IMR-90 (cell line): ENCODE results near the gene DBH. TPM values are rescaled to one million over a fixed set of nuclear protein-coding genes. Genes with fewer than 3 reads are reported as not detected.

Experiments
- ATAC-seq: fragments of 200-7000 bp; cut with Tn5 transposase; 2 replicates; pipeline ENCODE4 v1.9.1; 2020; ENCODE audit warnings: low read depth, mild to moderate bottlenecking, moderate library complexity
- BruUV-seq: library from RNA; stranded (reverse); fragments of 400-500 nt; replicated peaks from 2 replicates; lab custom pipeline; 2021; lab: Mats Ljungman, UMichigan
- CTCF ChIA-PET: fragments of 300-600 bp; formaldehyde crosslinking; extraction: SDS; loops from one replicate; lab custom pipeline; 2021; ENCODE audit warnings: antibody characterized with exemption; lab: Yijun Ruan, JAX
- POLR2A ChIA-PET: fragments of 300-600 bp; sonication (Branson Sonifier 250); formaldehyde crosslinking; loops from one replicate; lab custom pipeline; 2022; ENCODE audit warnings: antibody characterized with exemption; ENCODE audit not compliant: unreplicated experiment; lab: Charles Lee
- DNase-seq: peaks from one replicate; pipeline ENCODE4 v3.0.0; 2013
- H2AFZ ChIP-seq: replicated peaks from 2 replicates; pipeline ENCODE3; 2013; ENCODE audit warnings: low read length, mild to moderate bottlenecking; ENCODE audit not compliant: poor library complexity
- H2AK5ac ChIP-seq: 2 replicates; pipeline ENCODE4 v1.6.1; 2013; ENCODE audit warnings: low read depth, low read length, inconsistent platforms
- H2AK9ac ChIP-seq: replicated peaks from 2 replicates; pipeline ENCODE3; 2013; ENCODE audit warnings: mild to moderate bottlenecking, low read depth, low read length, moderate library complexity; ENCODE audit not compliant: poor library complexity
- H2BK120ac ChIP-seq: 2 replicates; pipeline ENCODE4 v1.6.1; 2013; ENCODE audit warnings: low read depth, low read length, inconsistent platforms
- H2BK15ac ChIP-seq: 3 replicates; pipeline ENCODE4 v1.6.1; 2013; ENCODE audit warnings: low read depth, low read length, inconsistent platforms
- H2BK20ac ChIP-seq: 2 replicates; pipeline ENCODE4 v1.6.1; 2013; ENCODE audit warnings: low read depth, mild to moderate bottlenecking, inconsistent platforms, low read length, moderate library complexity
- H2BK5ac ChIP-seq: 2 replicates; pipeline ENCODE4 v1.6.1; 2013; ENCODE audit warnings: mild to moderate bottlenecking, low read depth, low read length, inconsistent platforms; ENCODE audit not compliant: poor library complexity, severe bottlenecking
- H3K14ac ChIP-seq: replicated peaks from 2 replicates; pipeline ENCODE4 v1.6.1; 2013; ENCODE audit warnings: low read depth, low read length, inconsistent platforms
- H3K18ac ChIP-seq: 2 replicates; pipeline ENCODE4 v1.6.1; 2013; ENCODE audit warnings: low read depth, low read length, control low read depth
- H3K23ac ChIP-seq: 2 replicates; pipeline ENCODE4 v1.6.1; 2013; ENCODE audit warnings: low read depth, low read length, inconsistent platforms
- H3K27ac ChIP-seq: 2 replicates; pipeline ENCODE4 v1.5.1; 2013; ENCODE audit warnings: mild to moderate bottlenecking, control low read depth, low read length; ENCODE audit not compliant: insufficient read depth
- H3K27me3 ChIP-seq: 2 replicates; pipeline ENCODE4 v1.6.1; 2013; ENCODE audit warnings: low read length; ENCODE audit not compliant: control insufficient read depth, insufficient read depth
- H3K36me3 ChIP-seq: 2 replicates; pipeline ENCODE4 v1.6.1; 2013; ENCODE audit warnings: low read length, mixed read lengths; ENCODE audit not compliant: control insufficient read depth, insufficient read depth
- H3K4ac ChIP-seq: 2 replicates; pipeline ENCODE4 v1.6.1; 2013; ENCODE audit warnings: low read depth, low read length, inconsistent platforms
- H3K4me1 ChIP-seq: 2 replicates; pipeline ENCODE4 v1.6.1; 2013; ENCODE audit warnings: low read length, mixed read lengths; ENCODE audit not compliant: control insufficient read depth, insufficient read depth
- H3K4me2 ChIP-seq: 2 replicates; pipeline ENCODE4 v1.6.1; 2013; ENCODE audit warnings: low read depth, mild to moderate bottlenecking, control low read depth, low read length, moderate library complexity
- H3K4me3 ChIP-seq: 2 replicates; pipeline ENCODE4 v1.5.1; 2013; ENCODE audit warnings: low read depth, mild to moderate bottlenecking, control low read depth, low read length, moderate library complexity; ENCODE audit not compliant: insufficient read depth
- H3K56ac ChIP-seq: 2 replicates; pipeline ENCODE4 v1.6.1; 2013; ENCODE audit warnings: low read length, inconsistent platforms; ENCODE audit not compliant: insufficient read depth; ENCODE audit errors: extremely low read depth
- H3K79me1 ChIP-seq, 2 experiments: 2 replicates each; pipeline ENCODE4 v1.6.1; 2013; ENCODE audit warnings: low read length in 2 of 2, inconsistent platforms in 1 of 2, low read depth in 1 of 2
- H3K9ac ChIP-seq: 2 replicates; pipeline ENCODE4 v1.6.1; 2013; ENCODE audit warnings: low read depth, low read length, control low read depth
- H3K9me1 ChIP-seq: 2 replicates; pipeline ENCODE4 v1.6.1; 2013; ENCODE audit warnings: low read length, inconsistent platforms; ENCODE audit not compliant: insufficient read depth
- H3K9me3 ChIP-seq: 2 replicates; pipeline ENCODE4 v1.6.1; 2013; ENCODE audit warnings: low read length; ENCODE audit not compliant: control insufficient read depth, insufficient read depth
- H4K20me1 ChIP-seq: 2 replicates; pipeline ENCODE4 v1.6.1; 2013; ENCODE audit warnings: low read length, inconsistent platforms; ENCODE audit not compliant: insufficient read depth
- H4K5ac ChIP-seq: 2 replicates; pipeline ENCODE4 v1.6.1; 2013; ENCODE audit warnings: mild to moderate bottlenecking, low read depth, low read length, control low read depth
- H4K8ac ChIP-seq, 2 experiments: 2 replicates each; pipeline ENCODE4 v1.6.1; 2013; ENCODE audit warnings: low read depth in 2 of 2, low read length in 2 of 2, control low read depth in 1 of 2, inconsistent platforms in 1 of 2
- H4K91ac ChIP-seq: 2 replicates; pipeline ENCODE4 v1.6.1; 2013; ENCODE audit warnings: low read depth, low read length, inconsistent platforms; ENCODE audit not compliant: insufficient read depth
- BHLHE40 ChIP-seq: fragments of 150-350 bp; IDR thresholded peaks from 2 replicates; pipeline ENCODE4 v1.6.1; 2016; ENCODE audit warnings: mild to moderate bottlenecking, low read depth, low read length
- CEBPB ChIP-seq: IDR thresholded peaks from 2 replicates; pipeline ENCODE4 v1.6.1; 2012; ENCODE audit warnings: low read depth, low read length, improper control_type of control experiment
- CHD1 ChIP-seq: IDR thresholded peaks from 2 replicates; pipeline ENCODE4 v1.6.1; 2012; ENCODE audit warnings: low read depth, low read length, improper control_type of control experiment
- FOS ChIP-seq: fragments of 150-350 bp; IDR thresholded peaks from 2 replicates; pipeline ENCODE4 v1.6.1; 2016; ENCODE audit warnings: low read depth, low read length
- MAFK ChIP-seq: IDR thresholded peaks from 2 replicates; pipeline ENCODE4 v1.6.1; 2012; ENCODE audit warnings: low read depth, low read length, improper control_type of control experiment
- MAZ ChIP-seq: IDR thresholded peaks from 2 replicates; pipeline ENCODE4 v1.6.1; 2012; ENCODE audit warnings: low read depth, mild to moderate bottlenecking, low read length, improper control_type of control experiment, moderate library complexity, borderline replicate concordance
- MXI1 ChIP-seq: IDR thresholded peaks from 2 replicates; pipeline ENCODE4 v1.6.1; 2012; ENCODE audit warnings: low read depth, mild to moderate bottlenecking, low read length, moderate library complexity, borderline replicate concordance
- NFE2L2 ChIP-seq: fragments of 150-350 bp; IDR thresholded peaks from 2 replicates; pipeline ENCODE4 v1.6.1; 2016; ENCODE audit warnings: low read depth, mild to moderate bottlenecking, low read length
- POLR2A ChIP-seq: IDR thresholded peaks from 2 replicates; pipeline ENCODE4 v1.6.1; 2012; ENCODE audit warnings: mild to moderate bottlenecking, low read depth, low read length
- RAD21 ChIP-seq: IDR thresholded peaks from 2 replicates; pipeline ENCODE4 v1.6.1; 2012; ENCODE audit warnings: low read length, improper control_type of control experiment
- RCOR1 ChIP-seq: IDR thresholded peaks from 2 replicates; pipeline ENCODE4 v1.6.1; 2012; ENCODE audit warnings: mild to moderate bottlenecking, low read length, improper control_type of control experiment; ENCODE audit not compliant: insufficient replicate concordance
- RFX5 ChIP-seq: IDR thresholded peaks from 2 replicates; pipeline ENCODE4 v1.8.0; 2012; ENCODE audit warnings: low read depth, mild to moderate bottlenecking, low read length, moderate library complexity
- SMC3 ChIP-seq: fragments of 150-350 bp; IDR thresholded peaks from 2 replicates; pipeline ENCODE4 v1.6.1; 2016; ENCODE audit warnings: low read depth, mild to moderate bottlenecking, antibody characterized with exemption, low read length, moderate library complexity
- WGBS, 2 experiments: methylation state at CpG; one replicate each; pipeline versions ENCODE4 v1.1.5 to v1.1.7; 2013; ENCODE audit warnings: missing lambda C conversion rate in 2 of 2; ENCODE audit not compliant: insufficient read length in 1 of 2; ENCODE audit errors: extremely low coverage in 2 of 2; 5-methylcytosine and 5-hydroxymethylcytosine counted together
- dilution Hi-C: fragments of 300-500 bp; cut with HindIII; formaldehyde crosslinking; loops from one replicate; pipeline ENCODE4 v1.14.3; 2018; ENCODE audit warnings: low sequenced_read_pairs; ENCODE audit not compliant: unreplicated experiment
- in situ Hi-C: fragments of 300-500 bp; cut with MboI; formaldehyde crosslinking; loops from 3 replicates; pipeline ENCODE4 v1.14.3; 2019; ENCODE audit warnings: low sequenced_read_pairs, inconsistent platforms, mixed read lengths
- intact Hi-C: fragments of 100-400 bp; cut with micrococcal nuclease; formaldehyde crosslinking; loops from 2 replicates; pipeline ENCODE4 v1.10.0; 2022
- polyA plus RNA-seq, 3 experiments: library from polyadenylated mRNA; depleted of rRNA; stranded (reverse); fragments of >200 nt; gene quantifications; 2 replicates each; pipeline ENCODE4 v1.2.3, GENCODE V29; 2012; ENCODE audit warnings: low replicate concordance in 1 of 3
- total RNA-seq: library from RNA; depleted of rRNA; stranded (reverse); fragments of >200 nt; gene quantifications from 2 replicates; pipeline ENCODE4 v1.2.3, GENCODE V29; 2012
- TF ChIP-seq, protein P1 (sequence below): fragments of 150-350 bp; IDR thresholded peaks from 2 replicates; pipeline ENCODE4 v1.6.1; 2017; ENCODE audit warnings: mild to moderate bottlenecking, antibody characterized with exemption, low read length, low read depth
- TF ChIP-seq, protein P2 (sequence below): conservative IDR thresholded peaks from 2 replicates; pipeline ENCODE4 v1.5.1; 2012; ENCODE audit warnings: mild to moderate bottlenecking, low read depth, low read length, improper control_type of control experiment
- TF ChIP-seq, protein P3 (sequence below): fragments of 150-350 bp; IDR thresholded peaks from 2 replicates; pipeline ENCODE4 v1.6.1; 2016; ENCODE audit warnings: low read depth, mild to moderate bottlenecking, low read length, moderate library complexity, borderline replicate concordance

The DBH gene
- total and polyA plus RNA-seq, 2 of the 4 experiments (the other 2 are of a cell fraction): not detected

DNA sequence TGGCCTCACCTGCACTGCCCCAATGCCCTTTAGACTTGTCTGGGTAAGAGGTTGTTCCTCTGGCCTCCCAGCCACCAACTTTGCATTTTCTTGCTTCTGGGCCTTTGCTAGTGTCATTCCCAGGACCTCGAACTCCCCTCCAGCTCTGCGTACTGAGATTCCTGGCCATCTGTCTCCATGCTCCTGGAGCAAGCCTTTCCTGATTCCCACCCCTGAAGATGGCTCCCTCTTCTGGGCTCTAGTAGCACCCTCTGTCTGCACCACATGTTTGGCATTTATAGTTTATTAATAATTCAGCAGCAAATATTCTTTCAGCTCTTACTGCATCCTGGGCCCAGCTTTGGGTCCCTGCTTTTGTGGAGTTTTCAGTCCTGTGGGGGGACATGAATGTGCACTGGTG, 41.9 kb upstream of the DBH start:
- H2AK5ac ChIP-seq: no peak overlapping the region
- in situ Hi-C loops: no loop called here
- H3K9me3 ChIP-seq: peaks cover 20% of the 10 kb centered on the region
- no peak overlapping the region for H3K14ac ChIP-seq
- dilution Hi-C loops: no loop called here
- ChIA-PET CTCF (interaction anchor here (0.7 to 1.0 kb wide), 2 partner anchors 9 kb away, joined by 3 to 4 read pairs; no protein-coding TSS in a partner anchor), POLR2A (no interaction called here)
- H3K9ac ChIP-seq: no peak overlapping the region
- H2AK9ac ChIP-seq: no peak overlapping the region
- H3K23ac ChIP-seq: no peak overlapping the region
- intact Hi-C loops: no loop called here
- no peak overlapping the region for H2AFZ ChIP-seq
- H2BK20ac ChIP-seq: no peak overlapping the region
- BruUV-seq: no TSS peak
- H3K4me2 ChIP-seq: no peak overlapping the region
- ATAC-seq (no peak), DNase-seq (no peak)
- no peak overlapping the region for H3K18ac ChIP-seq
- no peak overlapping the region for H2BK5ac ChIP-seq
- H2BK15ac ChIP-seq: no peak overlapping the region
- peaks cover 10% of the 10 kb centered on the region; the same call in 1 of the 2 replicates for H3K27me3 ChIP-seq
- no peaks in the 10 kb centered on the region for H3K36me3 ChIP-seq
- no peak for TF ChIP-seq RAD21
- TF ChIP-seq MXI1: no peak
- TF ChIP-seq NFE2L2: no peak
- TF ChIP-seq CEBPB: no peak
- TF ChIP-seq SMC3: no peak
- no peak for TF ChIP-seq CHD1
- TF ChIP-seq MAZ: no peak
- no peak for TF ChIP-seq BHLHE40
- no peak for TF ChIP-seq MAFK
- TF ChIP-seq, protein P1, sequence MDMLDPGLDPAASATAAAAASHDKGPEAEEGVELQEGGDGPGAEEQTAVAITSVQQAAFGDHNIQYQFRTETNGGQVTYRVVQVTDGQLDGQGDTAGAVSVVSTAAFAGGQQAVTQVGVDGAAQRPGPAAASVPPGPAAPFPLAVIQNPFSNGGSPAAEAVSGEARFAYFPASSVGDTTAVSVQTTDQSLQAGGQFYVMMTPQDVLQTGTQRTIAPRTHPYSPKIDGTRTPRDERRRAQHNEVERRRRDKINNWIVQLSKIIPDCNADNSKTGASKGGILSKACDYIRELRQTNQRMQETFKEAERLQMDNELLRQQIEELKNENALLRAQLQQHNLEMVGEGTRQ: no peak
- TF ChIP-seq FOS: no peak
- TF ChIP-seq, protein P2, sequence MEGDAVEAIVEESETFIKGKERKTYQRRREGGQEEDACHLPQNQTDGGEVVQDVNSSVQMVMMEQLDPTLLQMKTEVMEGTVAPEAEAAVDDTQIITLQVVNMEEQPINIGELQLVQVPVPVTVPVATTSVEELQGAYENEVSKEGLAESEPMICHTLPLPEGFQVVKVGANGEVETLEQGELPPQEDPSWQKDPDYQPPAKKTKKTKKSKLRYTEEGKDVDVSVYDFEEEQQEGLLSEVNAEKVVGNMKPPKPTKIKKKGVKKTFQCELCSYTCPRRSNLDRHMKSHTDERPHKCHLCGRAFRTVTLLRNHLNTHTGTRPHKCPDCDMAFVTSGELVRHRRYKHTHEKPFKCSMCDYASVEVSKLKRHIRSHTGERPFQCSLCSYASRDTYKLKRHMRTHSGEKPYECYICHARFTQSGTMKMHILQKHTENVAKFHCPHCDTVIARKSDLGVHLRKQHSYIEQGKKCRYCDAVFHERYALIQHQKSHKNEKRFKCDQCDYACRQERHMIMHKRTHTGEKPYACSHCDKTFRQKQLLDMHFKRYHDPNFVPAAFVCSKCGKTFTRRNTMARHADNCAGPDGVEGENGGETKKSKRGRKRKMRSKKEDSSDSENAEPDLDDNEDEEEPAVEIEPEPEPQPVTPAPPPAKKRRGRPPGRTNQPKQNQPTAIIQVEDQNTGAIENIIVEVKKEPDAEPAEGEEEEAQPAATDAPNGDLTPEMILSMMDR: no peak
- TF ChIP-seq, protein P3, sequence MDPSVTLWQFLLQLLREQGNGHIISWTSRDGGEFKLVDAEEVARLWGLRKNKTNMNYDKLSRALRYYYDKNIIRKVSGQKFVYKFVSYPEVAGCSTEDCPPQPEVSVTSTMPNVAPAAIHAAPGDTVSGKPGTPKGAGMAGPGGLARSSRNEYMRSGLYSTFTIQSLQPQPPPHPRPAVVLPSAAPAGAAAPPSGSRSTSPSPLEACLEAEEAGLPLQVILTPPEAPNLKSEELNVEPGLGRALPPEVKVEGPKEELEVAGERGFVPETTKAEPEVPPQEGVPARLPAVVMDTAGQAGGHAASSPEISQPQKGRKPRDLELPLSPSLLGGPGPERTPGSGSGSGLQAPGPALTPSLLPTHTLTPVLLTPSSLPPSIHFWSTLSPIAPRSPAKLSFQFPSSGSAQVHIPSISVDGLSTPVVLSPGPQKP: no peak
- no peak for TF ChIP-seq RCOR1
- no peak for TF ChIP-seq RFX5
- no peak for TF ChIP-seq POLR2A
- H4K20me1 ChIP-seq: no peaks in the 10 kb centered on the region; the same call in 1 of the 2 replicates
- no peak overlapping the region for H3K27ac ChIP-seq
- no peaks in the 10 kb centered on the region for H3K79me1 ChIP-seq
- no peak overlapping the region for H4K91ac ChIP-seq
- no peak overlapping the region for H3K56ac ChIP-seq
- no peak overlapping the region for H4K8ac ChIP-seq
- no peak overlapping the region for H2BK120ac ChIP-seq
- no peaks in the 10 kb centered on the region for H3K4me1 ChIP-seq
- H4K5ac ChIP-seq: no peak overlapping the region
- H3K4ac ChIP-seq: no peak overlapping the region
- WGBS, 2 experiments: 60% methylated on average over 2 of the region's 2 CpGs; no CpG with 5 or more reads in 1 of the 2 experiments
- H3K4me3 ChIP-seq: no peak overlapping the region
- no peaks in the 10 kb centered on the region for H3K9me1 ChIP-seq
